COLO668 (cell line): ENCODE data around the gene RFNG.

Source experiments
- DNase-seq: peaks from one replicate; lab custom pipeline; 2025; ENCODE audit not compliant: unreplicated experiment; lab: John Stamatoyannopoulos, UW

Gene RFNG

DNA sequence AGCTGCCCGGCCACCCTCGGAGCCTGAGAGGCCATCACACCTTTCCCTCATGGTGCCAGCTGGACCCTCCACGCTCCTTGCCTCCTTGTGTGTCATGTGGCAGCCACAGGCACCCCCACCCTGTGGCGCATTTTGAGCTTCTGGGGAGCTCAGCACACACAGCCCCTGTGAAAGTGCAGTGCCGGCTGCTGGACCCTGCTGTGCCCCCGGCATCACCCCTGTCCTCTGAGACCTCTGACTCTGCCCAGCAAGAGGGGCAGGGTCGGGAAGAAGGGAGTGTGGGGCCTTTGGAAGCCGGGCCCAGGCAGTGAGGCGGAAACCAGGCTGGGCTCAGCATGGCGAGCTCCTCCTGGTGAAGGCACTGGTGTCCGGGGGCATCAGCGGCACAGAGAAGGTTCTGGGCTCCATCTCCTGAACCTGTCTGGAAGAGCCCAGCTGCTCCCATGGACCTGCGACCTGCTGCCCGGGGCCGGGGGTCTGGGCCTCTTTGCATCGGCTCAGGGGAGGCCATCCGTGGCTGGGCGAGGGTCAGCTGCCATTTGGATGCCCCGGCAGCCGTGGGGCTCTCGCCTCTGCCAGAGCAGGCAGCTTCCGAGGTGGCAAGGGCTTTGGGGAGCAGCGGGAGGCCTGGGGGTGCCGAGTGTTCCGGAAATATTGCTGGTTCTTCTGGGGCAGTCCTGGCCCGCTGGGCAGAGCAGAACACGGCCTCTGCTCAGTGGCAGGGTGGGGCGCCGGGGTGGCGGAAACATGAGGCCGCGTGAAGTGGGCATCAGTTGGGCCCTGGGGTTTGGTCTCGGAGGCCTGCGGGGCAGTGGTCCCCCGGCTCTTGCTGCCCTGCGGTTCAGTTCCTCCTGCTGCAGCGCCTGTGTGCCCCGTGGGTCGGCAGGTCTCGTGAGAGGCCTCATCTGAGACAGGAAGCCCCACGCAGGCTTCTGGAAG, 46.8 kb downstream of the RFNG start:
- DNase-seq, result no peak

DNA sequence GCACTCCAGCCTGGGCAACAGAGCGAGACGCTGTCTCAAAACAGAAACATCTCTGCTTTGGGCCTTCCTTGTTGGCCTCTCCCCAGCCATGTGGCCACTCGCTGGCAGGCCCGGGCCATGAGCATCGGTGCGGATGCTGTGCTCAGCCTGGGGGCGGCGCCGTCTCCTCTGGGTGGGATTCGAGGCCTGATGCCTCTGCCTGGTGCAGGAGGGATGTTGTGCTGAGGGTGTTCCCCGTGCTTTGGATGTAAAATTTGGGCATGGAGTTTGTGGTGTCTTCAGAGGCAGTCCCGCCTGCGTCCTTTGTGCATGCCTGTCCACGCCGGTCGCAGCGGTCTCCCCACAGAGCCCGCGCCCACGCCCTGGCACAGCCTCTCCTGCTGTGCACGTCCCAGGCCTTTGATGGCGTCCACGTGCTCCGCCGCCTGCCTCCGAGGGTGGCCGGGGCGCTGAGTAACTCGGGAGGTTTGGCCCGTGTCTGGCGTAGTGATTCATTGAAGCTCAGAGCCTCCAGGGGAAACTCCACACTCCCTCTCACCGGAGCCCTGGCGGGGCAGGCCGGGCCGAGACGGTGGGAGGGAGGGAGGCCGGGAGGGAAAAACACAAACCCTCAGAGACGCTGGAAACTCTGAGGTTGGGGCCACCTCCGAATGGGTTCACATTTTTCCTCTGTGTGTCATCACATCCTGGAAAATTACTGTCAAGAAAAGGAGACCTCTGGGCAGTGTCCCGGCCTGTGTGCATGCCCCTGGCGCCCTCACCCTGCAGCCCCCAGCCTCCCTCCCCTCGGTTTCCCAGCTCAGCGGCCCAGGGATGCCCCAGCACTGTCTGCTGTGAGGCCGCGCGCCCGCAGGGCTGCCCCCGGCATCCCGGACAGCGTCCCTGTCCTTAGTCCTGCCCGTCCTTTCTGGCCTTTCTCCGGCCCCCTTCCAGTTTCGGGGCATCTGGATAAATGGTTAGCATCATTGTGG, 47.9 kb downstream of the RFNG start:
- DNase-seq, result no peak

GRCh38 chr17:82001571-82002056, 50.0 kb downstream of the RFNG start:
- DNase-seq, result no peak

DNA sequence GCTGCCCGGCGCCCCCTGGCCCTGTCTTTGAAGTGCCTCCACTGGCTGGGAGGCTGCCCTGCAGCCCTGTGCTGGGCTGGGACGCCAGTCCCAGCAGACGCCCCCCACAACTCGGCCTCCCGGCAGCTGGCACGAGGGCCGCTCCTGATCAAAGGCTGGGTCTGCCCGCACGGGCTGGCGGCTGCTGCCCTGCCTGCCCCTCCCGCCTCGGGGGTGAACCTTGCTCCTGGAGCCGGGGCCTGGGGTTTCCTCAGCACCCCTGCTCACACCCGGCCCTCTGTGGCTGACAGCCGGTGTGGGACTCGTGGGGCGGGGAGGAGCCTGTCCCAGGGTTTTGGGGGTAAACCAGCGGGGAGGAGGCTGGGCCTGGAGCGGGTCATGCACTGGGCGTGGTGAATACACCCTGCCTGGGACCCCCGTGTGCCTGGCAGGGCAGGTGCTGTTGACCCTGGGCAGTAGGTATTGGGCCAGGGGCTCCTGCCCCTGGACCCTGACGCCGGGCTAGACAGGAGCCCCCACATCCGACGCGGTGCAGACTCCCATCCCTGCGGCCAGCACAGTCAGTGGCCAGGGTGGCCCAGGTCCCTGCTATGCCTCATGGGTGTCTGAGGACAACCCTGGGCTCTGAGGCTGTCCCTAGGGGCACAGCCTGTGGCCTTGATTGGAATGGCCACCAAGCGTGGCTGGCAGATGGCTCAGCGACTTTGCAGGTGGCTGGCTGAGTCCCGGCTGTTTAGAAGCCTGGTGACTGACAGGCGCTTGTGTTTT, 50.6 kb downstream of the RFNG start:
- DNase-seq, result no peak

DNA sequence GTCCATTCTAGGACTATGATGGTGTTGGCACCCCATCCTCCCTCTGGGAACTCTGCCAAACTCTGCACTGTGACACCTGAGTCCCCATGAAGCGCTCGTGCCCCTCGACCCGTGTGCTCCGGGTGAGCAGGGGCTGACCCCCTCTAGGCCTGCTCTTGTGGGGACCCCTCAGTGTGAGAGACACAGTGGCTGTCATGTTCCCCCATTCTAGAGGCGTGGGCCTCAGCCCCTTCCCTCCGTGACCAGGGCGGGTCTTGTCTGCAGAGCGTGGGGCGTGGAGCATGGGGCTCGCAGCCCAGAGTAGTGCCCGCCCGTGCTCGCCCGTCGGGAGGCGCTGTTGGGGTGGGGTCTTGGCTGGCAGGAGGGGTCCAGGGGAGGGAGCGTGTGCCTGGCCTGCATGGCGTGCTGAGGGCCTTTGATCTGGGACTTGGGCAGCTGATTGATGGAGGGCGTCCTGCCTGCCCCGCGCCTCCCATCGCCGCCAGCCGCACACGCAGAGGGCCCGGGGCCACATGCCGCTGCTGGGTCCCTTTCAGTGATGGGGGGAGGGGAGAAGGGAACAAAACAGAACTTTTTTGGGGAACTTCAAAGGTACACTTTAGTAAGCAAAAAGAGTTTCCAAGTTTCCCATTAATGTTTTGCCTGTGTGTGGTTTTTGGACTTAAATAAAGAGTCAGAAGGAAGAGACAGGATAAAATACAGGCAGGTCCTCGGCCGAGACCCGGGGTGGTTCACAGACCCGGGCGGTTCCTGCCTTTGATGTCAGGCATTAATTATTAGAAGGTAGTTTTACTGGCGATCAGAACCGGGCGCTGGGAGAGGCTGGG, 51.4 kb downstream of the RFNG start:
- no peak for DNase-seq

- DNase-seq, result no peak
These were observed 52.0 kb downstream of the RFNG start for GRCh38 chr17:81999587-81999975.

DNA sequence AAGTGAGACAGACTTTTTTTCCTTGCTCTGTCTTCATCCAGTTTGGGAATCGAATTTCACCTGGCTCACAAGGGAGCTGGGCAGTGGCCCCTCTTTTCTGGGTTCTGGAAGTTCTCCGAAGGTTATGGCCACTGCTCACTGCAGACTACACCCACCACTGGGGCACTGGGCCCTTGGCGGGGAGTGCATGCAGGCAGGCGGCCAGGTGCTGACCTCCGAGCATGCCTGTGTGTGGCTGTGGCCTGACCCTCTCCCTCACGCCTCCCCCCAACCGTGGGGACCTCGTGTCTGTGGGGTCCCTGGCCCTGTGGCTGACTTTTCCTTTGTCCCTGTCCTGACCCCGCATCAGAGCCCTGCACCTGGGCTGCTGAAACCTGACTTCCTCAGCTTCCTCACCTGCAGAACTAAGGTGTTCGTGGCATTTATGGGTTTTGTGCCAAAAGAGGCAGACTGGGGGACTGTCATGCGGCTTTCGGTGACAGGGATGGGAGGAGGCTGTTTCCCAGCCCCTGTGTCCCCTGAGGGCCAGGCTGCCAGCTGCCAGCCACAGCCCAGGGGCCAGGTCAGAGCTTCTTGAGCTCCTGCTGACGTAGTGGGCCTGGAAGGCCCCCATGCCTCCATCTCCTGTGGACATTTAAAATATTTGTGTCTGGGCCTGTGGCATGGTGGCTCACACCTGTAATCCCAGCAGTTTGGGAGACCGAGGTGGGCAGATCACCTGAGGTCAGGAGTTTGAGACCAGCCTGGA, 52.7 kb downstream of the RFNG start:
- no peak for DNase-seq

DNA sequence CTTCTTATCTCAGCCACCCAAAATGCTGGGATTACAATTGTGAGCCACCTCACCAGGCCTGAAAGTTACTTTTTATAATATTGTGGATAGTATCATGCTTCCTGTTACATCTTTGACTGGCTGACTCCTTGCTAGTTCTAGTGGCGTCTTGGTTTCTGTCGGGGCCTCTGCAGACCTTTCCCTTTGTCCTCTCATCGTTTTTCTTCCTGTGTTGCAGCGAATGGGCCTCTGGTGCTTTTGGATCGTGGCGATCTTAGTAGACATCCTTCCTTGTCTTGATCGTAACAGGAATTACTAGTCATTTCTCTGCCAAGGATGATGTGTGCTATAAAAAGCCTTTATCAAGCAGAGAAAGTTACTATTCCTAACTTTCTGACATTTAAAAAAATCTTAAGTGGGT, 53.4 kb downstream of the RFNG start:
- no peak for DNase-seq
